HepG2 (cell line): Measurements from ENCODE around the gene RRBP1.

Experiments used
- CBFB ChIP-seq: sonication (generic); formaldehyde crosslinking; IDR thresholded peaks from 2 replicates; pipeline ENCODE4 v1.4.0; 2020; ENCODE audit warnings: missing genetic modification reagents
- CTCF ChIP-seq: sonication (generic); formaldehyde crosslinking; IDR thresholded peaks from 2 replicates; pipeline ENCODE4 v1.5.0; 2020; ENCODE audit warnings: mild to moderate bottlenecking, missing genetic modification reagents, moderate library complexity
- HINFP ChIP-seq: sonication (generic); formaldehyde crosslinking; IDR thresholded peaks from 2 replicates; pipeline ENCODE4 v1.4.0; 2020; ENCODE audit warnings: low read depth, mild to moderate bottlenecking, missing genetic modification reagents
- HNRNPLL ChIP-seq: fragments of 200-400 bp; formaldehyde crosslinking; IDR thresholded peaks from 2 replicates; pipeline ENCODE4 v1.6.1; 2017; ENCODE audit warnings: mild to moderate bottlenecking, low read depth, low read length; ENCODE audit not compliant: poor library complexity, severe bottlenecking
- KDM1A ChIP-seq: IDR thresholded peaks from 2 replicates; pipeline ENCODE4 v1.6.1; 2016; ENCODE audit warnings: missing compliant biosample characterization
- MAZ ChIP-seq, 2 experiments: sonication (generic) in 1 of 2; formaldehyde crosslinking in 1 of 2; IDR thresholded peaks; 2 replicates each; pipeline versions ENCODE4 v1.5.0 to v1.6.1; 2012 to 2020; ENCODE audit warnings: low read depth in 2 of 2, mild to moderate bottlenecking in 2 of 2, borderline replicate concordance in 1 of 2, improper control_type of control experiment in 1 of 2, low read length in 1 of 2, missing genetic modification reagents in 1 of 2, moderate library complexity in 1 of 2
- MIER3 ChIP-seq: IDR thresholded peaks from 2 replicates; pipeline ENCODE4 v1.6.1; 2016; ENCODE audit warnings: missing compliant biosample characterization, borderline replicate concordance
- NBN ChIP-seq: fragments of 450-650 bp; conservative IDR thresholded peaks from 2 replicates; pipeline ENCODE4 v1.6.1; 2017
- NONO ChIP-seq, 2 experiments: fragments of 450-650 bp in 1 of 2; sonication (generic) in 1 of 2; formaldehyde crosslinking in 1 of 2; IDR thresholded peaks in 1 of 2; conservative IDR thresholded peaks in 1 of 2; 2 replicates each; pipeline versions ENCODE4 v1.6.1 to v1.8.0; 2017 to 2022; ENCODE audit warnings: mild to moderate bottlenecking in 1 of 2, missing genetic modification reagents in 1 of 2, moderate library complexity in 1 of 2
- ZBTB21 ChIP-seq: sonication (generic); formaldehyde crosslinking; IDR thresholded peaks from 2 replicates; pipeline ENCODE4 v1.4.0; 2020; ENCODE audit warnings: missing genetic modification reagents
- ZNF12 ChIP-seq: sonication (generic); formaldehyde crosslinking; IDR thresholded peaks from 2 replicates; pipeline ENCODE4 v1.5.0; 2020; ENCODE audit warnings: missing genetic modification reagents
- ZNF335 ChIP-seq: sonication (generic); formaldehyde crosslinking; IDR thresholded peaks from 2 replicates; pipeline ENCODE4 v1.4.0; 2020; ENCODE audit warnings: missing genetic modification reagents
- ZNF589 ChIP-seq: sonication (generic); formaldehyde crosslinking; conservative IDR thresholded peaks from 2 replicates; pipeline ENCODE4 v1.8.0; 2022; ENCODE audit warnings: mild to moderate bottlenecking, moderate library complexity, missing genetic modification reagents
- ZNF652 ChIP-seq: IDR thresholded peaks from 2 replicates; pipeline ENCODE4 v1.6.1; 2016; ENCODE audit warnings: low read depth, borderline replicate concordance

- no peak for TF ChIP-seq CBFB
- TF ChIP-seq HINFP = no peak
- no peak for TF ChIP-seq MAZ (IDR thresholded peaks at IDR 0.05; ENCODE audit: borderline replicate concordance, low read depth, low read length)
- TF ChIP-seq MAZ (CRISPR knock-in tag; IDR thresholded peaks at IDR 0.05; ENCODE audit: low read depth) = no peak
- no peak for TF ChIP-seq ZNF12 (CRISPR knock-in tag)
- no peak for TF ChIP-seq CTCF
- no peak for TF ChIP-seq HNRNPLL
- TF ChIP-seq ZNF589 (CRISPR knock-in tag) = no peak
- no peak for TF ChIP-seq ZNF652 (CRISPR knock-in tag)
- no peak for TF ChIP-seq NONO (IDR thresholded peaks at IDR 0.05)
- TF ChIP-seq NONO (CRISPR knock-in tag; conservative IDR thresholded peaks at IDR 0.05) = no peak
- no peak for TF ChIP-seq KDM1A (CRISPR knock-in tag)
- TF ChIP-seq MIER3 = no peak
- TF ChIP-seq NBN = no peak
- TF ChIP-seq ZBTB21 (CRISPR knock-in tag) = no peak
- no peak for TF ChIP-seq ZNF335 (CRISPR knock-in tag)
Observed at GRCh38 chr20:17636523-17637412, 45.3 kb downstream of the RRBP1 start.
